ENCODE data around the gene CTDSP2.

GRCh38 chr12:57796996-57797395 is 49.5 kb downstream of the CTDSP2 start:
- TF ChIP-seq, protein P1, sequence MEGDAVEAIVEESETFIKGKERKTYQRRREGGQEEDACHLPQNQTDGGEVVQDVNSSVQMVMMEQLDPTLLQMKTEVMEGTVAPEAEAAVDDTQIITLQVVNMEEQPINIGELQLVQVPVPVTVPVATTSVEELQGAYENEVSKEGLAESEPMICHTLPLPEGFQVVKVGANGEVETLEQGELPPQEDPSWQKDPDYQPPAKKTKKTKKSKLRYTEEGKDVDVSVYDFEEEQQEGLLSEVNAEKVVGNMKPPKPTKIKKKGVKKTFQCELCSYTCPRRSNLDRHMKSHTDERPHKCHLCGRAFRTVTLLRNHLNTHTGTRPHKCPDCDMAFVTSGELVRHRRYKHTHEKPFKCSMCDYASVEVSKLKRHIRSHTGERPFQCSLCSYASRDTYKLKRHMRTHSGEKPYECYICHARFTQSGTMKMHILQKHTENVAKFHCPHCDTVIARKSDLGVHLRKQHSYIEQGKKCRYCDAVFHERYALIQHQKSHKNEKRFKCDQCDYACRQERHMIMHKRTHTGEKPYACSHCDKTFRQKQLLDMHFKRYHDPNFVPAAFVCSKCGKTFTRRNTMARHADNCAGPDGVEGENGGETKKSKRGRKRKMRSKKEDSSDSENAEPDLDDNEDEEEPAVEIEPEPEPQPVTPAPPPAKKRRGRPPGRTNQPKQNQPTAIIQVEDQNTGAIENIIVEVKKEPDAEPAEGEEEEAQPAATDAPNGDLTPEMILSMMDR (IDR thresholded peaks at IDR 0.05), result no peak
- no peak for TF ChIP-seq POLR2AphosphoS5 (IDR thresholded peaks at IDR 0.05)

Data from gastroesophageal sphincter (tissue), 3 donors.